ENCODE results near the gene TMEM200A. TPM values are rescaled to one million over a fixed set of nuclear protein-coding genes. Genes with fewer than 3 reads are reported as not detected.

The TMEM200A gene
- total RNA-seq, 3 donors from 2014 or later (not counting 1 experiment from before 2014, with no cell fraction given), result 0.16 to 0.52 (median 0.50) TPM

DNA sequence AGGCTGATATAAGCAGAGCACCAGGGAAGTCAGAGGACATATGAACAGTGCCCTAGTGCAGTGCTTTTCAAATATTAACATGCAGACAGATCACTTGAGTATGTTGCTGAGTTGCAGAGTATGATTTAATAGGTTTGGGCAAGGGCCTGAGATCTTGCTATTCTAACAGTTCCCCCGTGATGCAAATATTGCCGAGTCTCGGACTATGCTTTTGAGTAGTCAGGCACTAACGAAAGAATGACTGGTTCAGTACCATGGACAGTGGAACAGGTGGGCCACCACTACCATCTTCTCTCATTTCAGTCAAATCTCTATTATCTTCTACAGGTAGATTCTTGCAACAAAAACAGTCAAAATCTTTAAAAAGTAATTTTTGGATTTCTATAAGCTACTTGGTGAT lies 3.7 kb upstream of the TMEM200A start:
- H3K4me1 Mint-ChIP-seq, result peaks cover 0 to 6% of the 10 kb centered on the region in 2 donors
- DNase-seq (peak in 1 of 2 donors; percentile 53), ATAC-seq (no peak)
- Histone ChIP-seq H3K4me3 (ENCODE audit: low read length) (no peak overlapping the region), H3K4me1 (ENCODE audit: control insufficient read depth, insufficient read depth, low read length) (peaks cover 15% of the 10 kb centered on the region), H3K36me3 (ENCODE audit: control insufficient read depth, insufficient read depth, low read length) (no peaks in the 10 kb centered on the region), H3K9me3 (ENCODE audit: control insufficient read depth, insufficient read depth, low read length) (no peaks in the 10 kb centered on the region), H3K27ac (ENCODE audit: low read length) (no peak overlapping the region), H3K27me3 (ENCODE audit: control insufficient read depth, insufficient read depth, low read length) (peaks cover 12% of the 10 kb centered on the region)
- 94% methylated on average over 4 of the region's 4 CpGs for WGBS (ENCODE audit: insufficient coverage)
- H3K27ac Mint-ChIP-seq, result no peak overlapping the region
- H3K36me3 Mint-ChIP-seq, result no peaks in the 10 kb centered on the region
- TF ChIP-seq, protein P1, sequence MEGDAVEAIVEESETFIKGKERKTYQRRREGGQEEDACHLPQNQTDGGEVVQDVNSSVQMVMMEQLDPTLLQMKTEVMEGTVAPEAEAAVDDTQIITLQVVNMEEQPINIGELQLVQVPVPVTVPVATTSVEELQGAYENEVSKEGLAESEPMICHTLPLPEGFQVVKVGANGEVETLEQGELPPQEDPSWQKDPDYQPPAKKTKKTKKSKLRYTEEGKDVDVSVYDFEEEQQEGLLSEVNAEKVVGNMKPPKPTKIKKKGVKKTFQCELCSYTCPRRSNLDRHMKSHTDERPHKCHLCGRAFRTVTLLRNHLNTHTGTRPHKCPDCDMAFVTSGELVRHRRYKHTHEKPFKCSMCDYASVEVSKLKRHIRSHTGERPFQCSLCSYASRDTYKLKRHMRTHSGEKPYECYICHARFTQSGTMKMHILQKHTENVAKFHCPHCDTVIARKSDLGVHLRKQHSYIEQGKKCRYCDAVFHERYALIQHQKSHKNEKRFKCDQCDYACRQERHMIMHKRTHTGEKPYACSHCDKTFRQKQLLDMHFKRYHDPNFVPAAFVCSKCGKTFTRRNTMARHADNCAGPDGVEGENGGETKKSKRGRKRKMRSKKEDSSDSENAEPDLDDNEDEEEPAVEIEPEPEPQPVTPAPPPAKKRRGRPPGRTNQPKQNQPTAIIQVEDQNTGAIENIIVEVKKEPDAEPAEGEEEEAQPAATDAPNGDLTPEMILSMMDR (IDR thresholded peaks at IDR 0.05), result no peak
- H3K27me3 Mint-ChIP-seq (ENCODE audit: low read depth in 2 of 2), result peaks cover 33 to 50% of the 10 kb centered on the region in 2 donors
- no peak overlapping the region for H3K4me3 Mint-ChIP-seq
- intact Hi-C loops (cut with micrococcal nuclease), result no loop called here
- H3K9me3 Mint-ChIP-seq, result no peaks in the 10 kb centered on the region

DNA sequence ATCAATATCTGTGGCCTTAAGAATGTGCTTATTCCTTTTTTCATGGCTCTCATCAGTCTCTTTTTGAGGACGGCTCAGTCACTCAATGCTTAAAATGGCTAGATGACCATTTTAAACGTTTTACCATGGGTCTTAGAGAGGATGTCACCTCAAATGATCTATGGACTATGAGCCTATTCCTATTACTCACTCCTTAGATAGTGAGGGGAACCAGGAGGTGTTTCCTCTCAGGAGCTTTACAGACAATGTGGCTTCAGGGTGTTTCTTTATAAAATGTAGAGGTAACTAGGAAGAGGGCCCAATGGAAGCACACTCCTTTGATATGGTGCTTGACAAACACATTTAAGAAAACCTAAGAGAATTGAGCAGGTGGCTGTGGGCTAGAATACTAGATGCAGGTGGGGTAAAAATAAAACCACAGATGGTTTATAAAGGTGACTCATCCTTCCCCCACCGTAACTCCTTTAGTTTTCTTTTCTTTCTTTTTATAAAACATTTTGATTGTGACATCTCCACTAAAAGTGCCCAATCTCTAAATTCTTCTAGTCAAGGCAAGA lies 1.5 kb upstream of the TMEM200A start:
- DNase-seq, result peak in 1 of 2 donors; percentile 10

DNA sequence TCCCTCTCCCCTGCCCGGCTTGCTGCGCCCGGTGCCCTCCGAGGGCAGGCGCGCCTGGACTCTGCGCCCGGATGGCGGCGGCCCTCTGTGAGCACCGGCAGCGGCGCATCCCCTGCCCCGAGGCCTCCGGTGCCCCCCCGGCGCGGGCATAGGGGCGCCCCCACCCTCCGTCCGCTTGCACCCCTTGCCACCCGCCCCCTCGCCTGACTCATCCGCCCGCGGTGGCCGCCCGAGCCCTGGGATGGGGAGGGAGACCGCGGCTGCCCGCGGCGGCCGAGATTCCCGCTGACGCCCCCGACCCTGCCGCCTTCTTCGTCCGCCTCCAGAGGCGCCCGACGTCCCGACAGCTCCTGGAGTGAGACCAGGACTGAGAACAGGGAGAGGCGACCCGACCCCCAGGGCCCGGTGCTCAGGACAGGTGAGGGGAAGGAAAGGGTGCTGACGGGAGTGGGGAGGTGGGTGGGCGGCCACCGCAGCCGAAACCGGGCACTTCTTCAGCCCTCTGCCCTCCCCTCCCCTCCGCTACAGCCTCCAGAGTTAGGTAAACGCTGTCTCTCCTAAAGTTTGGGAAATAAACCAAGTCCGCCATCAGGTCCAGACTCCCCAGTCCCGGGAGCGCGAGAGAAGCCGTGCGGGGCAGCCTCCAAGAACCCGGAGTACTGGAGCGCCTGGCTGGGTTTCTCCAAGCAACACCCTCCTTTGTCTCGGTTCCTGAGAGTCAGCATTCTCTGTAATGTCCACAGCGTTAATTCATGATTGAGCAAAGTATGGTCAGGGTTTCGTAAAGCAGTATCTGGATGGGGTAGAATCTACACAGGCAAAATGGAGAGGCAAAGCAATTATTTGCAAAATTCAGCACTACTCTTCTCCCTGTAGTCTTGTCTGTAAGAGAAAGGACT lies 539 bp downstream of the TMEM200A start:
- H3K9me3 Mint-ChIP-seq, result no peaks in the 10 kb centered on the region
- H3K4me3 ChIP-seq (ENCODE audit: low read length), result peak overlapping the region; percentile 71
- TF ChIP-seq, protein P1 (IDR thresholded peaks at IDR 0.05), result no peak
- H3K27me3 ChIP-seq (ENCODE audit: control insufficient read depth, insufficient read depth, low read length), result peaks cover 13% of the 10 kb centered on the region
- 3% methylated on average over 61 of the region's 65 CpGs for WGBS (ENCODE audit: insufficient coverage)
- intact Hi-C loops (cut with micrococcal nuclease), result no loop called here
- peak; percentile 16 to 32 for DNase-seq
- H3K4me3 Mint-ChIP-seq, result peak overlapping the region; percentile 55
- peak; percentile 53 to 71 (median 59) for ATAC-seq
- no peak overlapping the region for H3K27ac Mint-ChIP-seq
- no peaks in the 10 kb centered on the region for H3K9me3 ChIP-seq (ENCODE audit: control insufficient read depth, insufficient read depth, low read length)
- H3K4me1 Mint-ChIP-seq, result peaks cover 0 to 6% of the 10 kb centered on the region in 2 donors
- H3K27ac ChIP-seq (ENCODE audit: low read length), result no peak overlapping the region
- peaks cover 15% of the 10 kb centered on the region for H3K4me1 ChIP-seq (ENCODE audit: control insufficient read depth, insufficient read depth, low read length)
- no peaks in the 10 kb centered on the region for H3K36me3 ChIP-seq (ENCODE audit: control insufficient read depth, insufficient read depth, low read length)
- H3K36me3 Mint-ChIP-seq, result no peaks in the 10 kb centered on the region
- H3K27me3 Mint-ChIP-seq (ENCODE audit: low read depth in 2 of 2), result peaks cover 41 to 58% of the 10 kb centered on the region in 2 donors

More for the DNA sequence above, 1.5 kb upstream of the TMEM200A start:
- 60% methylated on average over 2 of the region's 3 CpGs for WGBS (ENCODE audit: insufficient coverage)
- H3K4me3 Mint-ChIP-seq, result peak overlapping the region; percentile 83
- H3K9me3 Mint-ChIP-seq, result no peaks in the 10 kb centered on the region
- no peak for ATAC-seq
- no peak overlapping the region for H3K27ac Mint-ChIP-seq
- peaks cover 15% of the 10 kb centered on the region for H3K4me1 ChIP-seq (ENCODE audit: control insufficient read depth, insufficient read depth, low read length)
- H3K27ac ChIP-seq (ENCODE audit: low read length), result no peak overlapping the region
- H3K27me3 Mint-ChIP-seq (ENCODE audit: low read depth in 2 of 2), result peaks cover 41 to 56% of the 10 kb centered on the region in 2 donors
- no peaks in the 10 kb centered on the region for H3K9me3 ChIP-seq (ENCODE audit: control insufficient read depth, insufficient read depth, low read length)
- TF ChIP-seq, protein P1 (IDR thresholded peaks at IDR 0.05), result no peak
- H3K27me3 ChIP-seq (ENCODE audit: control insufficient read depth, insufficient read depth, low read length), result peaks cover 13% of the 10 kb centered on the region
- H3K36me3 Mint-ChIP-seq, result no peaks in the 10 kb centered on the region
- H3K36me3 ChIP-seq (ENCODE audit: control insufficient read depth, insufficient read depth, low read length), result no peaks in the 10 kb centered on the region
- H3K4me1 Mint-ChIP-seq, result peaks cover 0 to 6% of the 10 kb centered on the region in 2 donors
- intact Hi-C loops (cut with micrococcal nuclease), result no loop called here
- H3K4me3 ChIP-seq (ENCODE audit: low read length), result no peak overlapping the region

Data from natural killer cell (primary cell).